A549 (cell line): Measurements from ENCODE around the gene NLRP3. TPM values are rescaled to one million over a fixed set of nuclear protein-coding genes. Genes with fewer than 3 reads are reported as not detected.
"Not testable (repeated sequence)": the region's sequence is repeated elsewhere in the genome, so short reads cannot be mapped to it uniquely, and the experiment has no call there.

ENCODE experiments used
- ATAC-seq, 2 experiments: fragments of 200-7000 bp in 1 of 2; fragments of >200 bp in 1 of 2; cut with Nextera tagmentation in 1 of 2; cut with Tn5 transposase in 1 of 2; 3 replicates each; pipeline versions ENCODE4 v1.8.0 to v1.9.1; 2018 to 2020; ENCODE audit warnings: mild to moderate bottlenecking in 1 of 2, moderate library complexity in 1 of 2
- CTCF ChIA-PET: fragments of 300-600 bp; sonication (Branson Sonifier 250); formaldehyde crosslinking; extraction: SDS; loops from one replicate; lab custom pipeline; 2021; ENCODE audit warnings: antibody characterized with exemption, inconsistent platforms; lab: Yijun Ruan, JAX
- POLR2A ChIA-PET: fragments of 350-600 bp; formaldehyde crosslinking; extraction: SDS; loops from one replicate; lab custom pipeline; 2021; ENCODE audit warnings: antibody characterized with exemption, inconsistent platforms; lab: Yijun Ruan, JAX
- DNase-seq, 2 experiments: peaks; one replicate each; pipeline versions ENCODE4 v3.0.0 to v3.0.0-alpha.2; 2011 to 2016; ENCODE audit warnings: low read depth in 1 of 2, low spot score in 1 of 2
- FAIRE-seq: peaks from 2 replicates; lab custom pipeline; 2011; peaks lifted over from hg19 to GRCh38; lab: Jason Lieb, UNC
- H3K27ac ChIP-seq, 2 experiments: fragments of >200 bp; sonication (Bioruptor Twin); formaldehyde crosslinking; 3 replicates each; pipeline ENCODE4 v1.5.1; 2016 to 2017
- H3K4me1 ChIP-seq: fragments of >200 bp; sonication (Bioruptor Twin); formaldehyde crosslinking; 3 replicates; pipeline ENCODE4 v1.6.1; 2016
- H3K4me2 ChIP-seq: fragments of >200 bp; sonication (Bioruptor Twin); formaldehyde crosslinking; 3 replicates; pipeline ENCODE4 v1.6.1; 2016
- H3K4me3 ChIP-seq: fragments of >200 bp; sonication (Bioruptor Twin); formaldehyde crosslinking; 3 replicates; pipeline ENCODE4 v1.5.1; 2016
- H3K9me3 ChIP-seq: fragments of >200 bp; sonication (Bioruptor Twin); formaldehyde crosslinking; 3 replicates; pipeline ENCODE4 v1.6.1; 2016
- BHLHE40 ChIP-seq: IDR thresholded peaks from 2 replicates; pipeline ENCODE4 v1.6.1; 2012; ENCODE audit warnings: low read depth, low read length, inconsistent platforms
- CBX2 ChIP-seq: fragments of 200-600 bp; sonication (generic); IDR thresholded peaks from 2 replicates; pipeline ENCODE4 v1.6.1; 2016; ENCODE audit warnings: low read depth, mild to moderate bottlenecking, borderline replicate concordance
- CEBPB ChIP-seq, 2 experiments: fragments of >200 bp in 1 of 2; sonication (Bioruptor Twin) in 1 of 2; formaldehyde crosslinking in 1 of 2; IDR thresholded peaks; 2 replicates each; pipeline ENCODE4 v1.6.1; 2012 to 2016
- FOSB ChIP-seq: fragments of 250-450 bp; sonication (Bioruptor Pico); IDR thresholded peaks from 2 replicates; pipeline ENCODE4 v1.5.0; 2020; ENCODE audit warnings: mild to moderate bottlenecking, moderate library complexity
- GATA3 ChIP-seq: IDR thresholded peaks from 2 replicates; pipeline ENCODE4 v1.6.1; 2012; ENCODE audit warnings: borderline replicate concordance
- HEYL ChIP-seq: fragments of 250-450 bp; sonication (Bioruptor Pico); IDR thresholded peaks from 2 replicates; pipeline ENCODE4 v1.8.0; 2021; ENCODE audit warnings: mild to moderate bottlenecking, moderate library complexity
- HOXA7 ChIP-seq: fragments of 250-450 bp; sonication (Bioruptor Pico); IDR thresholded peaks from 2 replicates; pipeline ENCODE4 v1.5.0; 2020; ENCODE audit warnings: mild to moderate bottlenecking, moderate library complexity
- HOXB13 ChIP-seq: fragments of 250-450 bp; sonication (Bioruptor Pico); IDR thresholded peaks from 2 replicates; pipeline ENCODE4 v1.5.0; 2020; ENCODE audit warnings: low read depth, mild to moderate bottlenecking, moderate library complexity
- KDM1A ChIP-seq: fragments of 200-600 bp; sonication (generic); IDR thresholded peaks from 2 replicates; pipeline ENCODE4 v1.6.1; 2016; ENCODE audit warnings: low read depth, mild to moderate bottlenecking
- KDM5A ChIP-seq: fragments of 200-600 bp; sonication (generic); IDR thresholded peaks from 2 replicates; pipeline ENCODE4 v1.6.1; 2016; ENCODE audit warnings: antibody characterized with exemption, mild to moderate bottlenecking
- MAFK ChIP-seq: fragments of 450-650 bp; IDR thresholded peaks from 2 replicates; pipeline ENCODE4 v1.6.1; 2014; ENCODE audit not compliant: partially characterized antibody
- MAX ChIP-seq: IDR thresholded peaks from 2 replicates; pipeline ENCODE4 v1.6.1; 2012
- MYC ChIP-seq: IDR thresholded peaks from 2 replicates; pipeline ENCODE4 v1.6.1; 2012; ENCODE audit warnings: mild to moderate bottlenecking, inconsistent platforms, low read length, improper control_type of control experiment, borderline replicate concordance
- NFE2L2 ChIP-seq: fragments of 150-350 bp; conservative IDR thresholded peaks from 2 replicates; pipeline ENCODE4 v1.6.1; 2014; ENCODE audit warnings: low read length
- PBX3 ChIP-seq: IDR thresholded peaks from 2 replicates; pipeline ENCODE4 v1.6.1; 2012
- RCOR1 ChIP-seq: fragments of 150-350 bp; IDR thresholded peaks from 2 replicates; pipeline ENCODE4 v1.6.1; 2014; ENCODE audit warnings: antibody characterized with exemption, low read length, low read depth
- REST ChIP-seq: fragments of 200-600 bp; sonication (generic); IDR thresholded peaks from 2 replicates; pipeline ENCODE4 v1.6.1; 2016; ENCODE audit warnings: antibody characterized with exemption, mild to moderate bottlenecking, moderate library complexity
- RFX5 ChIP-seq: fragments of 450-650 bp; IDR thresholded peaks from 2 replicates; pipeline ENCODE4 v1.7.1; 2014; ENCODE audit warnings: antibody characterized with exemption, mild to moderate bottlenecking, moderate library complexity
- TP53 ChIP-seq: fragments of 250-450 bp; sonication (Bioruptor Pico); IDR thresholded peaks from 2 replicates; pipeline ENCODE4 v1.5.0; 2021; ENCODE audit warnings: mild to moderate bottlenecking, moderate library complexity
- ZC3H11A ChIP-seq: fragments of 450-650 bp; IDR thresholded peaks from 2 replicates; pipeline ENCODE4 v1.6.1; 2014; ENCODE audit warnings: antibody characterized with exemption, mild to moderate bottlenecking
- WGBS: methylation state at CpG from one replicate; pipeline ENCODE4 v1.1.6; 2017; ENCODE audit errors: missing lambda C conversion rate; 5-methylcytosine and 5-hydroxymethylcytosine counted together
- polyA plus RNA-seq, 4 experiments: library from polyadenylated mRNA; depleted of rRNA in 3 of 4; stranded (reverse); fragments of >200 nt; fragmentation: RNase III in 1 of 4; extraction: RNeasy Plus Mini Kit Qiagen cat#74134 plus additional on column Dnase treatment in 1 of 4; gene quantifications; 2 replicates in 3 of 4; 3 replicates in 1 of 4; pipeline ENCODE4 v1.2.3, GENCODE V29; 2011 to 2017

NLRP3 gene
- polyA plus RNA-seq, 2 of the 4 experiments (the other 2 are of a cell fraction) = not detected

GRCh38 chr1:247474367-247474766, 58.4 kb downstream of the NLRP3 start:
- CTCF ChIA-PET = no interaction called here
- POLR2A ChIA-PET = no interaction called here
- H3K4me1 ChIP-seq = no peaks in the 10 kb centered on the region

GRCh38 chr1:247475793-247476192, 59.8 kb downstream of the NLRP3 start:
- no peak for ATAC-seq
- H3K4me2 ChIP-seq = no peak overlapping the region
- FAIRE-seq = no peak
- H3K4me1 ChIP-seq = no peaks in the 10 kb centered on the region
- CTCF ChIA-PET = no interaction called here
- WGBS = 15% methylated on average over 2 of the region's 2 CpGs
- no peaks in the 10 kb centered on the region; the same call in 2 of the 3 replicates for H3K9me3 ChIP-seq
- H3K4me3 ChIP-seq = no peak overlapping the region
- no peak overlapping the region for H3K27ac ChIP-seq
- POLR2A ChIA-PET = no interaction called here
- TF ChIP-seq RCOR1 (no peak), MYC (no peak), GATA3 (no peak), HOXB13 (CRISPR knock-in tag) (no peak), PBX3 (no peak), ZC3H11A (no peak), CBX2 (no peak), KDM5A (no peak), RFX5 (no peak)
- no peak for DNase-seq

More at GRCh38 chr1:247474367-247474766, 58.4 kb downstream of the NLRP3 start:
- FAIRE-seq (no peak), ATAC-seq (no peak), DNase-seq (no peak)
- WGBS = 9% methylated on average over 3 of the region's 3 CpGs
- Histone ChIP-seq H3K4me3 (no peak overlapping the region), H3K4me2 (no peak overlapping the region), H3K9me3 (no peaks in the 10 kb centered on the region; the same call in 2 of the 3 replicates), H3K27ac (no peak overlapping the region)
- TF ChIP-seq HEYL (CRISPR knock-in tag) = no peak
- no peak for TF ChIP-seq CEBPB (IDR thresholded peaks at IDR 0.05)
- TF ChIP-seq BHLHE40 = no peak
- no peak for TF ChIP-seq MAX
- no peak for TF ChIP-seq FOSB (CRISPR knock-in tag)
- TF ChIP-seq TP53 (CRISPR knock-in tag) = no peak
- TF ChIP-seq KDM1A = no peak
- TF ChIP-seq HOXA7 (CRISPR knock-in tag) = no peak
- no peak for TF ChIP-seq NFE2L2
- TF ChIP-seq REST = no peak
- TF ChIP-seq MAFK = no peak

GRCh38 chr1:247476328-247477058, 60.5 kb downstream of the NLRP3 start:
- DNase-seq, H3K27ac ChIP-seq, ATAC-seq, POLR2A ChIA-PET, CTCF ChIA-PET, H3K4me1 ChIP-seq, H3K4me3 ChIP-seq, FAIRE-seq, H3K9me3 ChIP-seq, H3K4me2 ChIP-seq: not testable (repeated sequence)
- WGBS = 25% methylated on average over 6 of the region's 6 CpGs
